GM19328 (cell line): ENCODE data around the gene KIRREL2.
"Not testable (repeated sequence)": the region's sequence is repeated elsewhere in the genome, so short reads cannot be mapped to it uniquely, and the experiment has no call there.

Experiments
- ATAC-seq: cut with Tn5 transposase; IDR thresholded peaks from one replicate; pipeline ENCODE4 v1.9.1; 2021; ENCODE audit warnings: mild to moderate bottlenecking, moderate library complexity; ENCODE audit not compliant: unreplicated experiment

KIRREL2 gene

DNA sequence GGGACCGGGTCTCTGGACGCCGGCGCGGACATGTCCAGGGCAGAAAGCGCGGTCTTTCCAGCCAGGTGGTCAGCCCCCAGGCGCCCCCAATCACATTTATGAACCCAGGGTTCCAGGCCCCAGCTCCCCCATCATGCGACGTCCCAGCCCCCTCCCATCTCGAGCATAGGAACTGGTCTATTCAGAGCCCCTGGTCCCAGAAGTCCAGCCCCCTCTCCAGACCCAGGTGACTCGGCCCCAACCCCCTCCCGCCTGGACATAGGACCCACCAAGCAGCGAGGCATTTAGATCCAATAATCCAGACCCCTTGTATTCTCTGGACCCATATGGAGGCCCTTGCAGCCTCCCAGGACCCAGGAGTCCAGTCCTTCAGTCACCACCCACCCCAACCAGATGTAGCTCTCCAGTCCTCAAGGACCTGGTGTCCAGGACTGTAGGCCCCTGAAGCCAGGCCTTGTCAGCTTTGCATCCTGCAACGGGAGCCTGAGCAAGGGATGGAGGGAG, 12.2 kb downstream of the KIRREL2 start:
- no peak for ATAC-seq

DNA sequence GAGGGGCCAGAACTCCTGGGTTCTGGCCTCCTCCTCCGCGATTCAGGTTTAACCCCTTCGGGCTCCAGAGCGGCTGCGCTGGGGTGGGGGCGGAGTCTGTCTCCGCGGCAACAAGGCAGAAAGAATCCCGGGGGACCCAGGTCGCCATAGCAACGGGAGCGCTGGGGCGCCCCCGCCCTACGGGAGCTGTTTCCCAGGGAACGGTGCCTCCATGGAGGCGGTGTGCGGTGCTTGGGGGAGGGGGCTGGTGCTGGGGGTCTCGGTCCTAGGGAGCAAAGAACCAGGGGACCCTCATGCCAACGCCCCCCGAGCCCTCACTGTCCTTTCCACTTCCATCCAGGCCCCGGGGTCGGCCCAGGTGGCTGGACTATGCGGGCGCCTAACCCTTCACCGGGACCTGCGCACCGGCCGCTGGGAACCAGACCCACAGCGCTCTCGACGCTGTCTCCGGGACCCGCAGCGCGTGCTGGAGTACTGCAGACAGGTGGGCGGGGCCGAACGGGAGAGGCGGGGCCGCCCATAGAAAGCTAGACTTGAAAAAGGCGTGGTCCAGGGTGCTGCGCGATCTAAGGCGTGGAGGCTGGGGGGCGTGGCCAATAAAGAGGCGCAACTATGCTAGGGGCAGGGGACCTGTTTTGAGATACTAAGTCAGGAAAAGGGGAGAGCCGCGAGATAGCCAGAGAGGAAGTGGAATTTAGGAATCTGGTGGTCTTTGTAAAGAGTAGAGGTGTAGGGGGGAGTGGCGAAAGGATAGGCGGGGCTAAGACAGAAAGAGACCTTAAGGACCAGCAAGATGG, 12.8 kb downstream of the KIRREL2 start:
- ATAC-seq = no peak

DNA sequence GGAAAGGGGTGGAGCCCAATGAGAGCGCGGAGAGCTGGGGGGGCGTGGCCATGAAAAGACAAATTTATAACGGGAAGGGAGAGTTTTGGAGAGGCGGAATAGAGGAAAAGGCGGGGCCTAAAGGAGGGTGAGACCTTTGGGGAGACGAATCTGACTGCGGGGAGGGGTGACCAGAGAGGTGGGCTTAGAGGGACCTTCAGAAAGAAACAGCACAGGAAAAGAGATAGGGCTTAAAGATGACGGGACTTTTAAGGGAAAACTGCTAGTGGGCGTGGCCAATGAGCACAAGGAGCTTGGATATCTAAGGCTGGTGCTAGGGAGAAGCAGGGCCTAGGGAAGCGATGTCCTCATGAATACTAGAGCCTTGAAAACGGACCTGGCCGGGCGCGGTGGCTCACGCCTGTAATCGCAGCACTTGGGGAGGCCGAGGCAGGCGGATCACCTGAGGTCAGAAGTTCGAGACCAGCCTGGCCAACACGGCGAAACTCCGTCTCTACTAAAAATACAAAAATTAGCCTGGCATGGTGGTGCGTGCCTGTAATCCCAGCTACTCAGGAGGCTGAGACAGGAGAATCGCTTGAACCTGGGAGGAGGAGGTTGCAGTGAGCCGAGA, 13.5 kb downstream of the KIRREL2 start:
- not testable (repeated sequence) for ATAC-seq

DNA sequence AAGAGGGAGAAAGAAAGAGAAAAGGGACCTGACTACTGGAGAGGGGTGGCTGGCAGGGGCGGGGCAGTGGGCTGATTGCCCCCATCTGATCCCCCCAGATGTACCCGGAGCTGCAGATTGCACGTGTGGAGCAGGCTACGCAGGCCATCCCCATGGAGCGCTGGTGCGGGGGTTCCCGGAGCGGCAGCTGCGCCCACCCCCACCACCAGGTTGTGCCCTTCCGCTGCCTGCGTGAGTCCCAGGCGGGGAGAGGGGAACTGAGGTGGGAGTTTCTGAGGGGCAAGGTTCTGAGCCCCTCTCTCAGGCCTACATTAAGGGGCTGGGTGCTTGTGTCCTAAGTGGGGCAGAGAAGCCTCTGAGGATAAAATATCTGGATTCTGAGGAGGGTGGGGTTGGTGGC, 14.1 kb downstream of the KIRREL2 start:
- no peak for ATAC-seq

DNA sequence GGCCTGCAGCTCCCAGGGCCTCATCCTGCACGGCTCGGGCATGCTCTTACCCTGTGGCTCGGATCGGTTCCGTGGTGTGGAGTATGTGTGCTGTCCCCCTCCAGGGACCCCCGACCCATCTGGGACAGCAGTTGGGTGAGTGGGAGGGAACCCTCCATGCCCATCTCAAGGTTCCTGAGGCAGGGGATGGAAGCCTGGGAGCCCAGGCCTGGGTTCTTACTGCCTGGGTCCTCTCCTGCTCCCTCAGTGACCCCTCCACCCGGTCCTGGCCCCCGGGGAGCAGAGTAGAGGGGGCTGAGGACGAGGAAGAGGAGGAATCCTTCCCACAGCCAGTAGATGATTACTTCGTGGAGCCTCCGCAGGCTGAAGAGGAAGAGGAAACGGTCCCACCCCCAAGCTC, 14.9 kb downstream of the KIRREL2 start:
- ATAC-seq = no peak

DNA sequence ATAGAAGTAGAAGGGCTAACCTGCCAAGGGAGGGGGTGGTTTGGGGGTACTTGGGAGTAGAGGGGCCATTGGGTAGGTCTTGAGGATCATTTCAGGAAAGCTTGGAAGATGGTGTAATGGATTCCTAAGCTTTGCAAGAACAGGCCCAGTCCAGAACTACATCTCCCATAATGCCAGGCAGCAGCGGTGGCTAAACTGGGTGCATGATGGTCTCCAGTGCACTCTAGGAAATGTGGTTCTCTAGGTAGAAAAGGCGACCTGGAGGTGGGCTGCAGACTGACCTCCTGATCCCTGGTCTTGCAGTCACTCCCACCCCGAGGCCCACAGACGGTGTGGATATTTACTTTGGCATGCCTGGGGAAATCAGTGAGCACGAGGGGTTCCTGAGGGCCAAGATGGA, 15.5 kb downstream of the KIRREL2 start:
- no peak for ATAC-seq

DNA sequence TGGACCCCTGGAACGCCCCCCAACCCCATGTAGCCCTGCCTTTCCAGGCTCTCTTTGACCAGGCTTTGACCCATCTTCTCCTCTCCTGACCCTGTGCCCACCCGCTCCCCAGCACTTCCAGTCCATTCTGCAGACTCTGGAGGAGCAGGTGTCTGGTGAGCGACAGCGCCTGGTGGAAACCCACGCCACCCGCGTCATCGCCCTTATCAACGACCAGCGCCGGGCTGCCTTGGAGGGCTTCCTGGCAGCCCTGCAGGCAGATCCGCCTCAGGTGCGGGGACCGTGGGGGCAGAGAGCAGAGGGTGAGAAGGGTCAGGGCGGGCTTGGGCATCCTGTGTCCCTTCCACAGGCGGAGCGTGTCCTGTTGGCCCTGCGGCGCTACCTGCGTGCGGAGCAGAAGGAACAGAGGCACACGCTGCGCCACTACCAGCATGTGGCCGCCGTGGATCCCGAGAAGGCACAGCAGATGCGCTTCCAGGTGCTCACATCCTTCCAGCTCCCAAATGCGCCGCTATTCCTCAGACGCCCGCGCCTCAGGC, 17.8 kb downstream of the KIRREL2 start:
- ATAC-seq = no peak

DNA sequence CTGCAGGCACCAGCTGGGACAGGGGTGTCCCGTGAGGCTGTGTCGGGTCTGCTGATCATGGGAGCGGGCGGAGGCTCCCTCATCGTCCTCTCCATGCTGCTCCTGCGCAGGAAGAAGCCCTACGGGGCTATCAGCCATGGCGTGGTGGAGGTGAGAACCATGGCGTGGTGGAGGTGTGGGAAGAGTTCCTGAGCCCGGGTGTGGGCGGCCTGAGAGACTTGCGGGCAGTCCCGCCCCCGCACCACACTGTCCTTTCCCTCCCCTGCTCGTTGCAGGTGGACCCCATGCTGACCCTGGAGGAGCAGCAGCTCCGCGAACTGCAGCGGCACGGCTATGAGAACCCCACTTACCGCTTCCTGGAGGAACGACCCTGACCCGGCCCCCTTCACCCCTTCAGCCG, 22.4 kb downstream of the KIRREL2 start:
- ATAC-seq = no peak

DNA sequence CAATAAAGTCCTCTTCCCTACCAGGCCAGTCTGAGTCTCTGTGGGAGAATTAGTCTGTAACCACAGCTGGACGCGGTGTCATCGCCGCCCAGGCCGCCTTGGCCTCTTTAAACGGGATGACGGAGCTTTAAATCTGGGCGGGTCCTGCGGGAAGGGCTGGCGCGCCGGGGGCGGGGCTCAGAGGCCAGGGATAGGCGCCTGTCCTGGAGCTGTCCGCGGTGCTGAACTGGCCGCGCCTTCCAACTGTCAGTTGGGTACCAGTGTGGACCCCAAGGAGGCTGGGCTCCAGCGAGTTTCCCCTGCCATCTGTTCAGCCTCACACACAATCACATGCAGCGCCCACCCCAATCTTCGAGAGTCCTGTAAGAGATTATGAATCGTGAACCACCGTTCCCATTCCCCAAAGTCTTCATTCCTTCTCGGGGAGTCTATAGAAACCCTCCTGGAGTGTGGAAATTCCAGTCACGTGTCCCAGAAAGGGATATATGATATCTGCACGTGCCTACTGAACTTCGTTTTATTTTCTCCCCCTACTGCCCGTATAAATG, 23.1 kb downstream of the KIRREL2 start:
- ATAC-seq = no peak

DNA sequence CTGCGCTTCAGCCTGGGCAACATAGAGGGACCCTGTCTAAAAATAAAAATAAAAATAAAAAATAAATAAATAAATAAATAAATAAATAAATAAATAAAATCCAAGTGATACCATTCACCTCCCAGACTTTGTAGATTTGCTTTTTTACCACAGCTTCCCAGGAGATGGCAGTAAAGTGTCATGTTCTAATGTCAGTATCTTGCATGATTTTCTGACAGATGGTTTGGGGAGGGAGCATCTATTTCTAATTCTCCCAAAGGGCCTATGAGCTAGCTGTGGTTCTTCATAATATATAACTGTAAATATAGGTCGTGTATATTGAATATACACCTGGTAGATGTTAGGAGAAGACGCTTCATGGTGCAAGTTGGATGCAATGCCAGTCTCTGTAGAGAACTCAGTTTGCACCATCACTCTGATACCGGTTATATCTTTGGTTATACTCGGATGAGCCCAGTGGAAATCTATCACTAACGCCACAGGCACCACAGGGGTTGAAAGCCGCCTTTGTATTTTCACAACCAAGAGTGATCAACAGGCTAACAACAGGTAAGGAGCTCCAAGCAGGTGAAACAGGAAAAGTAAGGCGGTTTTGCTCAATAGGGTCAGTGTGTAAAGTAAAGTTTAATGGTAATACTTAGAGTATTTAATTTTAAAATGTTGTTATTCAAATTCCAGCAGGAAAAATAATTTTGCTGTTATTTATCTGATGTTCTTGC, 25.6 kb downstream of the KIRREL2 start:
- ATAC-seq = no peak

DNA sequence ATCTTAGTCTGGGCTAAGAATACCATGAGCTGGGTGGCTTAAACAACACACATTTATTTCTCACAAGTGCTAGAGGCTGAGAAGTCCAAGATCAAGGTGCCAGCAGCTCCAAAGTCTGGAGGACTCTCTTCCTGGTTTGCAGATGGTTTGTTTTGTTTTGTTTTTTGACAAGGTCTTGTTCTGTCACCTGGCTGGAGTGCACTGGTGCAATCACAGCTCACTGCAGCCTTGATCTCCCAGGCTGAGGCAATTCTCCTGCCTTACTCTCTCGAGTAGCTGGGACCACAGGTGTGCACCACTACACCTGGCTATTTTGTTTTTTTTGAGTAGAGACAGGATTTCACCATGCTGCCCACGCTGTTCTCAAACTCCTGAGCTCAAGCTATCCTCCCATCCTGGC, 27.2 kb downstream of the KIRREL2 start:
- no peak for ATAC-seq

DNA sequence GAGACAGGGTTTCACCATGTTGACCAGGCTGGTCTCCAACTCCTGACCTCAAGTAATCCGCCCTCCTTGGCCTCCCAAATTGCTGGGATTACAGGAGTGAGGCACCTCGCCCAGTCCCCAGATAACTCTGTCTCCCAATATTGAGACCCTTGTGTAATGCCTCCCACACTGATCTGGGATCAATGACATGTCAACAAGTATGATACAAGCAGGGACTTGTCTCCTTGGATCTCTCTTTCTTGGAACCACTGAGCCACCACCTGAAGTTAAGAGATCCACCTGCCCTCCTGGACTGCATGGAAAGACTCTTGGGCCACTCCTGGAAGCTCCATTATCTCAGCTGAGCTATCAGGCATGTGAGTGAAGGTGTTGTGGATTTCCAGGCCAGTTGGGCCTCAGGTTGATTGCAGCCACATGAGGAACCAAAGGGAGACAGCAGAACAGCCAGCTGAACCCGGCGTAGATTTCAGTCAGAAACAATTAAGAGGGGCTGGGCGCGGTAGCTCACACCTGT, 28.6 kb downstream of the KIRREL2 start:
- no peak for ATAC-seq

DNA sequence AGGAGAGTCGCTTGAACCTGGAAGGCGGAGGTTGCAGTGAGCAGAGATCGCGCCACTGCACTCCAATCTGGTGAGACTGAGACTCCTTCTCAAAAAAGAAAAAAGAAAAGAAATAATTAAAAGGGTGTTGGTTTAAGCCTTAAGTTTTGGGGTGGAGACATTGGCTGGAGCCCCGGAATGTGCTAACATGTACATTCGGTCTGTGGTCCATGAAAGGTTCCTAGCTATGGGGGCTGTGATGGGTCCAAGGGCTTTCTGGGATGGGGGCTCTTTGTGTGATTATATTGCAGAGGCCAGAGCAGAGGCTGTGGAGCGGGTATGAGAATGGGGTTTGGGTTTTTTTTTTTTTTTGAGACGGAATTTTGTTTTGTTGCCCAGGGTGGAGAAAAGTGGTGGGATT, 29.2 kb downstream of the KIRREL2 start:
- no peak for ATAC-seq

DNA sequence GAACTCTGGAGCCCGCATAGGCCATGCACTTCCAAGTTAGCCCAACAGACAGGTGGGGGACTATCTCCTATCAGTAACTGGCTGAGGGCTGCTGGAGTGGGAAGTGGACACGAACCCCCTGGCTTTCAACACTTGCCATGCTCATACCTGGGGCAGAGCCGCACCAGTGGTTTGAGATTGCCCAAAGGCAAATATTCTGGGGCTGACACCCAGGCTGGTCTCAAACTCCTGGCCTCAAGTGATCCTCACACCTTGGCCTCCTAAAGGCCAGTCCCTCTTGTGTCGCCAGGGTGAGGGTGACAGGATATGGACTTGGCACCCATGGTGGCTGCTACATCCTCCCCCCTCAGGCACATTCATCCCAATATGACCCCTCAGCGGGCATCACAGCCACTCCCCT, 30.5 kb downstream of the KIRREL2 start:
- no peak for ATAC-seq

DNA sequence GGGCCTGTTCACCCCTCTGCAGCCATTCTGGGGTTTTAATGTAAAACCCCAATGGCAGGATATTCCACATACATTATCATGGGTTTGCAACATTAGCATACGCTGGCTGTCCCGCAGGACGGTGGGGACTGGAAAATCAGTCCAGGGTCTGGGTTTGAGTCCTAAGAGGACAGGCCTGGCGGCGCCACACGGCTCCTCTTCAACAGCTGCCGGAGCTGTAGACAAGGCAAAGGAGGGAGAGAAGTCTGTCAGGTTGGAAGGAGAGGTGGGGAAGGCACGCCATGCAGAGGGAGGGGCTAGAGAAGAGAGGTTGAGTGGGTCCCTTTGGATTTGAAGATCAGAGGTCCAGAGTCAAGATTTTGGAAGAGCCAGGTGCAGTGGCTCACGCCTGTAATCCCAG, 31.7 kb downstream of the KIRREL2 start:
- ATAC-seq = no peak

DNA sequence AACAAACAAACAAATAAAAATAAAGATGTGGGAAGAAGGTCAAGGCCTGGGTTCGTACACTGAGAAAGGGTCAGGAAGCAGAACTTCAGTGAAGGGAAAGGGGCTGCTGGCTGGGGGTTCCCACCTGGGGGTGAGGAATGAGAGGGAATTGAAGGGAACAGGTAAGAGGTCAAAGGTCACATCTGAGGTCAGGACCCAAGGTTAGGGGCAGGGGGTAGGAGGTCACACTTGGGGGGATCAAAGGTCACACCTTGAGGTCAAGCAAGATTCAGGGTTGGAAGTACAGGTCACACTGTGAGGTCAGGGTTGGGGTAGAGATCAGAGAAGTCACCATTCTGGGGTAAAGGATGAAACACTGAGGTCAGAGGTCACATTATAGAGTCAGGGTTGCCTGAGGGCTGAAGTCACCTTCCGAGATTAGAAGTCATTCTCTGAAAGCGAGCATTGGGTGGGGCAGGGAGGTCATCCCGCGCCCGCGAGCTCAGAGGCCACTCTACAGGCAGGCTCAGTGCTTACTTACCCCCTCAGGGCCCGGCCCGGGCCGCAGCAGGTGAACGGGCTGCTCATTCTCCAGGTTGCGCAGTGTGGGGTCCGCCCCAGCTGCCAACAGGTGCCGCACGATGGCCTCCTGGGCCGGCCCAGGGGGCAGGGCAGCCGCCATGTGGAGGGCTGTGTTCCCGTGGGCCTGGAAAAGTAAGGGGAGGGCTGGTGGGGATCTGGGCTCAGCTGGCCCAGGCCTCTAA, 32.8 kb downstream of the KIRREL2 start:
- ATAC-seq = no peak

DNA sequence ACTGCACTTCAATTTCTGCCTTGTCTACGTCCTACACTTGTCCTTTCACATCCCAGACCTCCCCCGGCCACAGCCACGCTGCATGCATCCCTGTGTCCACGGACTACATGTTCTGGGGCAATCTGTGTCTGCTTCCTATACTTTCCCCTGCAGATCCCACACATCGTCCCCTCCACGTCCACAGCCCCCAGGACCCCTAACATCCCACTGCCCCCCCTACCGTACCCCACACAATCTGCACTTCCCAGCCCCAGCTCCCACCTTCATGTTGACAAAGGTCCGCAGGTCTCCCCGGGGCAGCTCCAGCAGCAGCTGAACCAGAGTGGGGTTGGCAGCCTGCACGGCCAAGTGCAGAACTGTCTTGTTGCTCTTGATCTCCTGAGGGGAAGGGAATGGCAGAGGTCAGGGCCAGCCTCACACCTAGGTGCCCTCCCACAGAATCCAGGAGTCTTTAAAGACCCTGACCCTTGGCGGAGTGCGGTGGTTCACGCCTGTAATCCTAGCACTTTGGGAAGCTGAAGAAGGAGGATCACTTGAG, 33.5 kb downstream of the KIRREL2 start:
- ATAC-seq = no peak

DNA sequence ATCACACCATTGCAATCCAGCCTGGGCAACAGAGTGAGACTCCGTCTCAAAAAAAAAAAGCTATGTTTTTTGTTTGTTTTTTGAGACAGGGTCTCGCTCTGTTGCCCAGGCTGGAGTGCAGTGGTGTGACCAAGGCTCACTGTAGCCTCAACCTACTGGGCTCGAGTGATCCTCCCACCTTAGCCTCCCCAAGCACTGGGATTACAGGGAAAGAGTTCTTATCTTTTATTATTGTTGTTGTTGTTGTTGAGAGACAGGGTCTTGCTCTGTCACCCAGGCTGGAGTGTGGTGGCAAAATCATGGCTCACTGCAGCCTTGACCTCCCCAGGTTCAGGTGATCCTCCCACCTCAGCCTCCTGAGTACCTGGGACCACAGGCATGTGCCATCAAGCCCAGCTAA, 35.1 kb downstream of the KIRREL2 start:
- not testable (repeated sequence) for ATAC-seq

DNA sequence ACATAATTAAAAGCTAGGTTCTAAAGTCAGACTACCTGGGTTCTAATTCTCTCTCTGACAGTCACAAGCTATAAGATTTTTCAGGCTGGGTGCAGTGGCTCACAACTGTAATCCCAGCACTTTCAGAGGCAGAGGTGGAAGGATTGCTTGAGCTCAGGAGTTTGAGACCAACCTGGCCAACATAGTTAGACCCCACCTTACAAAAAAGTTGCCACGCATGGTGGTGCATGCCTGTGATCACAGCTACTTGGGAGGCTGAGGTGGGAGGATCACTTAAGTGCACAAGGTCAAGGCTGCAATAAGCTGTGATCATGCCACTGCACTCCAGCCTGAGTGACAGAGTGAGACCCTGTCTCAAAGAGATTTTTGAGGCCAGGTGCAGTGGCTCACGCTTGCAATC, 37.6 kb downstream of the KIRREL2 start:
- no peak for ATAC-seq
